IPS-11a (cell line): ENCODE measurements around the gene FRMD4A.
"Not testable (repeated sequence)": the region's sequence is repeated elsewhere in the genome, so short reads cannot be mapped to it uniquely, and the experiment has no call there.

Experiments used
- H3K4me3 ChIP-seq: one replicate; pipeline ENCODE4 v1.5.1; 2013; ENCODE audit warnings: low read depth, low read length, control low read depth

Gene FRMD4A

DNA sequence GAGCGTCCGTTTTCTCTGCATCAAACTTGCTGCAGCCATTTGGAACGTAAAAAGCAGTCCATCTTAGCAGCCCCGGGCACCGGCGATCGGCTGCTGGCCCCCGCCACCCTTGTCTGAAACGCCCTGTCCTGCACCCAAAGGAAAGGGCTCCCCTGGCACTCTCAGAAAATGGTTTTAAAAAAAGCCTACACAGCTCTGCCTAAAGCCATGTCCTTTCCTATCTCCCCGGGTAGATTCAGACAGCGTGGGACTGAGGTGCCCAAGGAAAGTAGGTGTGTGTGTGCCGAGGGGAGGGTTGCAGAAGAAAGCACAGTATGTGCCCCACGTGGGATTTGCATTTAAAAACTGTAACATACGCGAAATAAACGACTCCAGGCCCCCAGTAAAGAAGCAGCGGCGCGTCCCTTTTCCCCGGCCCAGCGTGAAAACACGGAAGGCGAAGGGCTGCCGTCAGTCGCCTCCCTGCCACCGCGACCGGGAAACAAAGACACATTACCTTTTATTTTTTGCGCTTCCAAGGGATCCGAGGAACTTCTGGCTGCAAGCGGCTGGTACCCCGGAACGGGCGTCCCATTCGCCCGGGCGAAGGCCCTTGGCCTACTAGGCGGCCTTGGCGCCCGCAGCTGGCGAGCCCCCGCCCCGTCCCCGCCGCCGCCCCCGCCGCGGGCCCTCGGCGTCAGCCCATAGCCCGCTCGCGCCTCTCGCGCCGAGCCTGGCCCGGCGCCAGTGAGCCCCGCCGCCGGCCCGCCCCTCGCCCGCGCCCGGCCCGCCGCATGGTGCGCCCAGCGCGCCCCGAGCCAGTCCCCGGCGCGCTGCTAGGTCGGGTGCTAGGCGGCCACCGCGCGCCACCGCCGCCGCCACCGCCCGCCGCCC lies 439.4 kb downstream of the FRMD4A start:
- H3K4me3 ChIP-seq: peak overlapping the region; percentile 75

- peak overlapping the region; percentile 75 for H3K4me3 ChIP-seq
Observed at GRCh38 chr10:13890233-13891127, 440.2 kb downstream of the FRMD4A start.

- H3K4me3 ChIP-seq: no peak overlapping the region
Observed at GRCh38 chr10:13887761-13888160, 443.0 kb downstream of the FRMD4A start.

DNA sequence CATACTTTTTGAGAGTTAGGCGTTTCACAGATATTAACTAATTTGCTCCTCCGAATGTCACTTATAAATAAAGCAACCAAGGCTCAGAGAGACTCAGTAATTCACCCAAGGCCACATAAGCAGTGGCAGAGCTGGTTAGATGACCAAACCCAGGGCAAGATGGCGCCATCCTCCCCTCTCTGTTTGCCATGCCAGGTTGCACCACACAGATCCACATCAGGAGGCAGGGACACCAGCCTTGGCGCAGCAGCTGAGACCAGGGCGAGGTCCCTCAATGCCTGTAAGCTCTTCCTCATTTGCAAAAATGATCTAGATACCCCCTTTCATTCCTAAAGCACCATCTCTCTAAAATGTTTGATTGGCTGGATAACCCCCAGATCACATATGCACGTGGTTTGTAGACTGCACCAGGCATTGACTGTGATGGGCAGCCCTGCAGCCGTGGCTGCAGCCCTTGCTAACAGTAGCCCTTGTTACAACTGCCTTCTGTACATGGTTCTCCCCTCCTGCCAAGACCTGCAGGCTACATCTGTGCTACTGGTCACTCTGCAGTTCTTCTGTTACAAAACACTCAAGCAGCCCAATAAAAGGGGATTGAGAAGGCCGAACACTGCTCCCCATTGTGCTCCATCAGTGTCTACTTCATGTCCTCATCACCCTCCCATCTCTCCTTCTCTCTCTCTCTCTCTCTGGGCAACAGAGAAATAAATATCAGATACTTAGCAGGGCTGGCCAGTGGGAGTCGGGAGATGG lies 445.3 kb downstream of the FRMD4A start:
- no peak overlapping the region for H3K4me3 ChIP-seq

GRCh38 chr10:13883636-13884444 lies 446.9 kb downstream of the FRMD4A start:
- no peak overlapping the region for H3K4me3 ChIP-seq

DNA sequence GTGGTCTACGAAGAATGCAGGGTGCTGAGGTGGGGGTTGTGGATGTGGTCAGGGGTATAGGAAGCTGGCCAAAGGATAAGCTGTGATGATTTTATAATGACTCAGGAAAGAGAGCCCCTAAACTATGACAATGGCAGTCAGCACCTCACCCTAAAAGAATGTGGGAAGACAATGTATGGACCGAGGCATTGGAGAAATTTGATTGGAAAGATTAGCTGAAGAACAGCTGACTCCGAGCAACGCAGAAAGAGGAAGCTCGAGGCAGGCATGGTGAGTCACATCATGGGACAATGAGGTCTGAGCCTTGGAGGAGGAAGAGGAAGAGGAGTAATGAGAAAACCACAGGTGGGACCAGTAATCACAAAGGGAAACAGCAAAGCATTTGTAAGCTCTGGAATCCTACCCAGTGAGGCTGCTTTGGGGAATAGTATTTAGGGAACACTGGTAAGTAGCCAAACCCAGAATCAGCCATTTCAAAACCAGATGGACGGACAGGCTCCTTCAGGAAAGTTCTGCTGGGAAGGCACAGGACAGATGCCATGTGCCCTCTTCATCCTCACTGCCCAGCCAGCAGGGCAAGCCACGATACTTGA lies 448.5 kb downstream of the FRMD4A start:
- no peak overlapping the region for H3K4me3 ChIP-seq

- H3K4me3 ChIP-seq: no peak overlapping the region
Observed at GRCh38 chr10:13880760-13881159, 450.0 kb downstream of the FRMD4A start.

GRCh38 chr10:13877154-13877909 lies 453.4 kb downstream of the FRMD4A start:
- H3K4me3 ChIP-seq: no peak overlapping the region

- H3K4me3 ChIP-seq: no peak overlapping the region
Observed at GRCh38 chr10:13873196-13873595, 457.5 kb downstream of the FRMD4A start.

DNA sequence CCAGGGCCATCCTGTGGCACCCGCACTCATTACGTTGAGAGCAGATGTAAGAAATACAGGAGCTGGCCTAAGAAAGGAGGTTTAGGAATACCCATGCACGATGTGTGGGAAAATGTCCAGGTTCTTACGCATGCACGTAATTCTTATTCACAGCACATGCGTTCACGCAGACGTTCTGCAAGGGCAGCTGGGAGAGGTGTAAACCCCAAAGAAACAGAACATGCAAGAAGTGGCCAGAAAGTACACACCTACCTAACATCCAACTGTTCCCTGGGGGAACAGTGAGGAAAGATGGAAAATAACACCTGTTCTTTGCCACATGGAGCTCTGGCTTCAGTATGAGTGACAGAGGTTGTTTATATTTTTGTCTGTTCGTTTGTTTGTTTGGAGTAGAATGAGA lies 458.3 kb downstream of the FRMD4A start:
- no peak overlapping the region for H3K4me3 ChIP-seq

GRCh38 chr10:13871776-13872175 lies 458.9 kb downstream of the FRMD4A start:
- H3K4me3 ChIP-seq: no peak overlapping the region

- no peak overlapping the region for H3K4me3 ChIP-seq
Observed at GRCh38 chr10:13871011-13871410, 459.7 kb downstream of the FRMD4A start.

GRCh38 chr10:13869295-13869664 lies 461.4 kb downstream of the FRMD4A start:
- H3K4me3 ChIP-seq: no peak overlapping the region

- no peak overlapping the region for H3K4me3 ChIP-seq
Observed at GRCh38 chr10:13868528-13869294, 462.0 kb downstream of the FRMD4A start.

DNA sequence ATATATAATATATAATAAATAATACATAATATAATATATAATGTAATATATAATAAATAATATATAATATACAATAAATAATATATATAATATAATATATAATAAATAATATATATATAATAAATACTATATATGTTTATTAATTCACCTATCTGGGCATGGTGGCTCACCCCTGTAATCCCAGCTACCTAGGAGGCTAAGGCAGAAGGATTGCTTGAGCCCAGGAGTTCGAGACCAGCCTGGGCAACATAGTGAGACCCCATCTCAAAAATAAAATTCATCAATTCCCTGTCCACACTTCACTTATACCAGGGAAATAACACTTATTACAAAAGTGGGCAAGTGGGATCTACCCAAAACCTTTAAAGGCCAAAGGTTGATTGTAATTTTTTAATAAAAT lies 462.9 kb downstream of the FRMD4A start:
- no peak overlapping the region for H3K4me3 ChIP-seq

- H3K4me3 ChIP-seq: no peak overlapping the region
Observed at GRCh38 chr10:13865758-13866491, 464.8 kb downstream of the FRMD4A start.

GRCh38 chr10:13865220-13865619 lies 465.5 kb downstream of the FRMD4A start:
- not testable (repeated sequence) for H3K4me3 ChIP-seq
